GM12801 (cell line): ENCODE results near the gene CACNA1C.

Experiments
- CTCF ChIP-seq: IDR thresholded peaks from one replicate; pipeline ENCODE4 v1.5.1; 2011; ENCODE audit warnings: control low read depth; ENCODE audit not compliant: insufficient read length; ENCODE audit errors: extremely low read depth

CACNA1C gene

GRCh38 chr12:2266666-2267620 is 214.2 kb downstream of the CACNA1C start:
- TF ChIP-seq CTCF = no peak

- TF ChIP-seq CTCF = no peak
Measured at GRCh38 chr12:2267703-2268470, 215.1 kb downstream of the CACNA1C start.

- no peak for TF ChIP-seq CTCF
Measured at GRCh38 chr12:2268471-2269286, 215.9 kb downstream of the CACNA1C start.

GRCh38 chr12:2270846-2271245 is 218.1 kb downstream of the CACNA1C start:
- no peak for TF ChIP-seq CTCF

- TF ChIP-seq CTCF = no peak
Measured at GRCh38 chr12:2271961-2272360, 219.2 kb downstream of the CACNA1C start.

- no peak for TF ChIP-seq CTCF
Measured at GRCh38 chr12:2273288-2273687, 220.5 kb downstream of the CACNA1C start.

GRCh38 chr12:2273751-2274150 is 221.0 kb downstream of the CACNA1C start:
- TF ChIP-seq CTCF = no peak
